Body of pancreas (tissue), 4 donors: ENCODE measurements around the gene RAB1A.

ENCODE experiments used
- POLR2A ChIP-seq, 3 donors: fragments of 450-650 bp; IDR thresholded peaks; one replicate each; pipeline ENCODE4 v1.6.1; 2016; ENCODE audit warnings: antibody characterized with exemption in 3 of 3, mild to moderate bottlenecking in 2 of 3
- TF ChIP-seq, protein P1 (sequence below), 7 experiments: fragments of 450-650 bp in 4 of 7; fragments of 200-600 bp in 3 of 7; sonication (generic) in 3 of 7; IDR thresholded peaks; one replicate each; pipeline ENCODE4 v1.5.1; 2016 to 2019; ENCODE audit warnings: antibody characterized with exemption in 7 of 7

DNA sequence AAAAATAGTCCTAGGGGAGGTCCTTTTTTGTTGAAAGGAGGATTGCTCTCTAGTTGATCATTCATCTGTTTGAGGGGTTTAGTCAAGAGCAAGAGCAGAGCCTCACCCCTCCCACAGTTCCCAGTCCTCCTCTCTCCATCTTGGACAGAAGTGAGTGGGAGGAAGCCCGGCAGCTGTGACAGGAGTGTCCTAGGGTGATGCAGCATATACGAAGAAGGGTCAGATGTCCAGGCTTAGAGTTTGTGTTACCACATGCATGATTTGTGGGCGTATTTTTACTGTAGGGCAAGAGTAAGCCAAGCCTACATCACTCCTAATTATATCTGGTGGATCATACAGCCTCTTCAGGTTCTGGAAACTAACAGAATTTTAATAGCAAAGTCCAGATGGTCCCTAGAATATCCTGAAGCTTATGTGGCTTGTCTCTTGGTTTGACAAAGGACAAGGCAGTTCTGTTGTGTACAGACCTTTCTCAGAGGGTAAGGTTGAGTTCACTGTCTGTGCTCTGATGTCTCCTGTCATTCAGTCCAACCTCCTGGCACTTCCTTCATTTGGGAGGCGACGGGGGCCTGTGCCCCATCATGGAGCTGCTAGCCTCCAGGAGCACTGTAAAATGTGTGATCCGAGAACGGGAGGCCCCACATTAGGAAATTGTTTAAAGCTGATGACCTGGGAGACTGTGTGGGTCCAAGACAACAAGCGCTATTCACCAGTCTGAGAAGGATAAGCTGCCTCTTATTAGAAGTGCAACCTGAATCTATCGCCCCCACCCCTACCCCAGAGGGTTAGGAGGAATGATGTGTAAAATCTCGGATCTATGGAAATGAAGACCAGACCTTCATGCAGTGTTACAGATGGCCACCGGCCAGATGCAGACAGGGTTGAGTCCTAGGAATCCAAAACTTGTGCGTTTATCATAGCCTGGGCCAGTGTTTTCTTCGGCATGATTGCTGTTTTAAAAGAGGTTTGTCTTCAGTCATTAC is 66.8 kb downstream of the RAB1A start:
- TF ChIP-seq, protein P1, sequence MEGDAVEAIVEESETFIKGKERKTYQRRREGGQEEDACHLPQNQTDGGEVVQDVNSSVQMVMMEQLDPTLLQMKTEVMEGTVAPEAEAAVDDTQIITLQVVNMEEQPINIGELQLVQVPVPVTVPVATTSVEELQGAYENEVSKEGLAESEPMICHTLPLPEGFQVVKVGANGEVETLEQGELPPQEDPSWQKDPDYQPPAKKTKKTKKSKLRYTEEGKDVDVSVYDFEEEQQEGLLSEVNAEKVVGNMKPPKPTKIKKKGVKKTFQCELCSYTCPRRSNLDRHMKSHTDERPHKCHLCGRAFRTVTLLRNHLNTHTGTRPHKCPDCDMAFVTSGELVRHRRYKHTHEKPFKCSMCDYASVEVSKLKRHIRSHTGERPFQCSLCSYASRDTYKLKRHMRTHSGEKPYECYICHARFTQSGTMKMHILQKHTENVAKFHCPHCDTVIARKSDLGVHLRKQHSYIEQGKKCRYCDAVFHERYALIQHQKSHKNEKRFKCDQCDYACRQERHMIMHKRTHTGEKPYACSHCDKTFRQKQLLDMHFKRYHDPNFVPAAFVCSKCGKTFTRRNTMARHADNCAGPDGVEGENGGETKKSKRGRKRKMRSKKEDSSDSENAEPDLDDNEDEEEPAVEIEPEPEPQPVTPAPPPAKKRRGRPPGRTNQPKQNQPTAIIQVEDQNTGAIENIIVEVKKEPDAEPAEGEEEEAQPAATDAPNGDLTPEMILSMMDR (IDR thresholded peaks at IDR 0.05): no peak
- no peak for TF ChIP-seq POLR2A (IDR thresholded peaks at IDR 0.05)
